ENCODE measurements around the gene PRMT3. TPM values are rescaled to one million over a fixed set of nuclear protein-coding genes. Genes with fewer than 3 reads are reported as not detected.
"Not testable (repeated sequence)": the region's sequence is repeated elsewhere in the genome, so short reads cannot be mapped to it uniquely, and the experiment has no call there.

Gene PRMT3
- total RNA-seq, 1 donor from 2014 or later = 17.7 TPM

GRCh38 chr11:20459865-20460264, 72.3 kb downstream of the PRMT3 start:
- no peak for DNase-seq (ENCODE audit: extremely low spot score in 2 of 2)
- H3K4me3 ChIP-seq = no peak overlapping the region
- no peak for TF ChIP-seq POLR2AphosphoS5 (IDR thresholded peaks at IDR 0.05; ENCODE audit: insufficient read depth in 1 of 2, low read depth in 1 of 2)
- no peak for TF ChIP-seq POLR2A (IDR thresholded peaks at IDR 0.05)
- TF ChIP-seq CTCF (IDR thresholded peaks at IDR 0.05) = no peak
- intact Hi-C loops (cut with DNase I) = no loop called here
- no peaks in the 10 kb centered on the region for H3K9me3 ChIP-seq
- no peaks in the 10 kb centered on the region for H3K4me1 ChIP-seq
- no peaks in the 10 kb centered on the region for H3K36me3 ChIP-seq
- no peak overlapping the region for H3K27ac ChIP-seq
- no peaks in the 10 kb centered on the region for H3K27me3 ChIP-seq

GRCh38 chr11:20464518-20464917, 77.0 kb downstream of the PRMT3 start:
- no peak for DNase-seq (ENCODE audit: extremely low spot score in 2 of 2)
- TF ChIP-seq CTCF (IDR thresholded peaks at IDR 0.05) (no peak), POLR2A (IDR thresholded peaks at IDR 0.05) (no peak), POLR2AphosphoS5 (IDR thresholded peaks at IDR 0.05; ENCODE audit: insufficient read depth in 1 of 2, low read depth in 1 of 2) (no peak)
- no peaks in the 10 kb centered on the region for H3K27me3 ChIP-seq
- H3K4me3 ChIP-seq = no peak overlapping the region
- H3K4me1 ChIP-seq = no peaks in the 10 kb centered on the region
- intact Hi-C loops (cut with DNase I) = no loop called here
- H3K36me3 ChIP-seq = peaks cover 0 to 4% of the 10 kb centered on the region in 2 donors
- H3K27ac ChIP-seq = no peak overlapping the region
- H3K9me3 ChIP-seq = no peaks in the 10 kb centered on the region

GRCh38 chr11:20467487-20468185, 80.1 kb downstream of the PRMT3 start:
- Histone ChIP-seq H3K36me3 (peaks cover 0 to 4% of the 10 kb centered on the region in 2 donors), H3K9me3 (no peaks in the 10 kb centered on the region), H3K4me3 (no peak overlapping the region), H3K4me1 (no peaks in the 10 kb centered on the region), H3K27ac (no peak overlapping the region), H3K27me3 (no peaks in the 10 kb centered on the region)
- intact Hi-C loops (cut with DNase I) = no loop called here
- DNase-seq (ENCODE audit: extremely low spot score in 2 of 2) = no peak
- no peak for TF ChIP-seq POLR2A (IDR thresholded peaks at IDR 0.05)
- TF ChIP-seq CTCF (IDR thresholded peaks at IDR 0.05) = no peak
- no peak for TF ChIP-seq POLR2AphosphoS5 (IDR thresholded peaks at IDR 0.05; ENCODE audit: insufficient read depth in 1 of 2, low read depth in 1 of 2)

GRCh38 chr11:20470348-20470747, 82.8 kb downstream of the PRMT3 start:
- intact Hi-C loops (cut with DNase I) = no loop called here
- no peaks in the 10 kb centered on the region for H3K9me3 ChIP-seq
- no peak for DNase-seq (ENCODE audit: extremely low spot score in 2 of 2)
- no peak overlapping the region for H3K4me3 ChIP-seq
- no peaks in the 10 kb centered on the region for H3K27me3 ChIP-seq
- H3K27ac ChIP-seq = no peak overlapping the region
- peaks cover 0 to 4% of the 10 kb centered on the region in 2 donors for H3K36me3 ChIP-seq
- TF ChIP-seq POLR2A (IDR thresholded peaks at IDR 0.05) (no peak), POLR2AphosphoS5 (IDR thresholded peaks at IDR 0.05; ENCODE audit: insufficient read depth in 1 of 2, low read depth in 1 of 2) (no peak), CTCF (IDR thresholded peaks at IDR 0.05) (no peak)
- H3K4me1 ChIP-seq = peaks cover 9% of the 10 kb centered on the region

GRCh38 chr11:20471929-20472328, 84.4 kb downstream of the PRMT3 start:
- H3K4me3 ChIP-seq; H3K4me1 ChIP-seq; DNase-seq (ENCODE audit: extremely low spot score in 2 of 2); H3K27me3 ChIP-seq; H3K27ac ChIP-seq; intact Hi-C loops (cut with DNase I); H3K9me3 ChIP-seq; H3K36me3 ChIP-seq: not testable (repeated sequence)
